CD4-positive, alpha-beta T cell (primary cell): ENCODE data around the gene TMEM87B. TPM values are rescaled to one million over a fixed set of nuclear protein-coding genes. Genes with fewer than 3 reads are reported as not detected.

Experiments used
- ATAC-seq: fragments of 200-7000 bp; cut with Tn5 transposase; one replicate; pipeline ENCODE4 v1.10.0; 2022; ENCODE audit warnings: mild to moderate bottlenecking; ENCODE audit not compliant: poor library complexity
- CTCF ChIA-PET: fragments of 350-600 bp; sonication (Branson Sonifier 250); formaldehyde crosslinking; loops from one replicate; lab custom pipeline; 2021; ENCODE audit warnings: antibody characterized with exemption, inconsistent platforms; lab: Charles Lee
- POLR2A ChIA-PET: fragments of 350-600 bp; sonication (Branson Sonifier 250); formaldehyde crosslinking; loops from one replicate; lab custom pipeline; 2021; ENCODE audit warnings: antibody characterized with exemption, inconsistent platforms; lab: Charles Lee
- DNase-seq, 14 experiments: peaks; one replicate each; pipeline ENCODE4 v3.0.0-alpha.2; 2013 to 2020; ENCODE audit warnings: mixed read lengths in 2 of 14
- H3K27ac ChIP-seq, 2 donors: one replicate each; pipeline versions ENCODE4 v1.5.1 to v1.7.0; 2013; ENCODE audit warnings: low read length in 2 of 2, low read depth in 1 of 2, mild to moderate bottlenecking in 1 of 2
- H3K27me3 ChIP-seq, 2 experiments: 1 replicate in 1 of 2; 2 replicates in 1 of 2; pipeline versions ENCODE4 v1.6.1 to v1.7.0; 2013; ENCODE audit warnings: low read length in 2 of 2, control low read depth in 1 of 2, mild to moderate bottlenecking in 1 of 2, moderate library complexity in 1 of 2; ENCODE audit not compliant: insufficient read depth in 2 of 2, control insufficient read depth in 1 of 2
- H3K36me3 ChIP-seq: one replicate; pipeline ENCODE4 v1.6.1; 2013; ENCODE audit warnings: low read length, control low read depth; ENCODE audit not compliant: insufficient read depth
- H3K4me1 ChIP-seq: one replicate; pipeline ENCODE4 v1.6.1; 2013; ENCODE audit warnings: low read length, control low read depth; ENCODE audit not compliant: insufficient read depth
- H3K4me3 ChIP-seq: one replicate; pipeline ENCODE4 v1.5.1; 2013; ENCODE audit warnings: mild to moderate bottlenecking, low read length, moderate library complexity
- H3K9me3 ChIP-seq, 2 experiments: 1 replicate in 1 of 2; 2 replicates in 1 of 2; pipeline versions ENCODE4 v1.6.1 to v1.7.0; 2013; ENCODE audit warnings: low read length in 2 of 2, mild to moderate bottlenecking in 2 of 2, control low read depth in 1 of 2, moderate library complexity in 1 of 2; ENCODE audit not compliant: control insufficient read depth in 1 of 2, insufficient read depth in 1 of 2
- H3K27ac Mint-ChIP-seq: one replicate; pipeline ENCODE4 v1.8.0; 2020; ENCODE audit warnings: mixed read lengths
- H3K27me3 Mint-ChIP-seq: one replicate; pipeline ENCODE4 v1.8.0; 2021; ENCODE audit warnings: mixed read lengths
- H3K36me3 Mint-ChIP-seq: one replicate; pipeline ENCODE4 v1.8.0; 2021; ENCODE audit warnings: low read depth, mixed read lengths
- H3K4me1 Mint-ChIP-seq: one replicate; pipeline ENCODE4 v1.8.0; 2021; ENCODE audit warnings: low read depth, mixed read lengths
- H3K4me3 Mint-ChIP-seq: one replicate; pipeline ENCODE4 v1.8.0; 2020; ENCODE audit warnings: mild to moderate bottlenecking, mixed read lengths
- H3K9me3 Mint-ChIP-seq: one replicate; pipeline ENCODE4 v1.8.0; 2020; ENCODE audit warnings: mixed read lengths
- intact Hi-C, 2 experiments: fragments of 100-400 bp; cut with DNase I in 1 of 2; cut with micrococcal nuclease in 1 of 2; formaldehyde crosslinking; loops; one replicate each; pipeline versions ENCODE4 v1.15.1 to v1.9.0; 2023 to 2025; cut with DNase I, micrococcal nuclease
- total RNA-seq, 174 experiments: library from RNA in 2 of 174; stranded (reverse) in 2 of 174; gene quantifications; one replicate each; pipeline ENCODE4 v1.2.3 and lab custom pipeline; 2021 to 2026
- TF ChIP-seq, protein P1 (sequence below): fragments of 200-600 bp; IDR thresholded peaks from one replicate; pipeline ENCODE4 v1.8.0; 2022; ENCODE audit warnings: antibody characterized with exemption, mild to moderate bottlenecking

Gene TMEM87B
- total RNA-seq, 2 experiments from 2014 or later: 8.9 to 12.1 TPM

DNA sequence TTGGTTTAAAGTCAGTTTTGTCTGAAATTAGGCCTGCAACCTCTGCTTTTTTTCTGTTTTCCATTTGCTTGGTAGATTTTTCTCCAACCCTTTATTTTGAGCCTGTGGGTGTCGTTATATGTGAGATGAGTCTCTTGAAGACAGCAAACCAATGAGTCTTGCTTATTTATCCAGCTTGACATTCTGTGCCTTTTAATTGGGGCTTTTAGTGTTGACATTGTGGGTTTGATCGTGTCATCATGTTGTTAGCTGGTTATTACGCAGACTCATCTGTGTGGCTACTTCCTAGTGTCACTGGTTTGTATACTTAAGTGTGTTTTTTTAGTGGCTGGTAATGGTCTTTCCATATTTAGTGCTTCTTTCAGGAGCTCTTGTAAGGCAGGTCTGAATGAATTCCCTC is 18.8 kb downstream of the TMEM87B start:
- intact Hi-C loops: no loop called here
- H3K36me3 Mint-ChIP-seq: peaks cover 84% of the 10 kb centered on the region

DNA sequence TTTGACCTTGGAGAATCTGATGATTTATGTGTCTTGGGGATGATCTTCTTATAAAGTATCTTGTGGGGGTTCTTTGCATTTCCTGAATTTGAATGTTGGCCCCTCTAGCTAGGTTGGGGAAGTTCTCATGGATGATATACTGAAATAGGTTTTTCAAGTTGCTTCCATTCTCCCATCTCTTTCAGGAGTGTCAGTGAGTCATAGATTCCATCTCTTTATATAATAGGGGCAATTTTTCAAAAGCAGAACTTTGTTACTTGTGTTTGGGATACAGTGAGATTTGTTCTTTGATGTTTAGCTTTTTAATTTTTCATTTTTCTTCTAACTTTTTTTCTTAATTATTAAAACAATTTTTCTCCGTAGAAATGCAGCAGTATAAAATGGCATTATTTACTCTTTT is 19.4 kb downstream of the TMEM87B start:
- intact Hi-C loops: no loop called here
- Mint-ChIP-seq H3K4me1 (peaks cover 53% of the 10 kb centered on the region), H3K27me3 (no peaks in the 10 kb centered on the region), H3K36me3 (peaks cover 84% of the 10 kb centered on the region), H3K27ac (no peak overlapping the region), H3K4me3 (no peak overlapping the region), H3K9me3 (no peaks in the 10 kb centered on the region)
- H3K27me3 ChIP-seq: no peaks in the 10 kb centered on the region
- H3K4me3 ChIP-seq: no peak overlapping the region
- no peak for ATAC-seq
- peaks cover 57% of the 10 kb centered on the region for H3K36me3 ChIP-seq
- H3K4me1 ChIP-seq: no peaks in the 10 kb centered on the region
- TF ChIP-seq, protein P1, sequence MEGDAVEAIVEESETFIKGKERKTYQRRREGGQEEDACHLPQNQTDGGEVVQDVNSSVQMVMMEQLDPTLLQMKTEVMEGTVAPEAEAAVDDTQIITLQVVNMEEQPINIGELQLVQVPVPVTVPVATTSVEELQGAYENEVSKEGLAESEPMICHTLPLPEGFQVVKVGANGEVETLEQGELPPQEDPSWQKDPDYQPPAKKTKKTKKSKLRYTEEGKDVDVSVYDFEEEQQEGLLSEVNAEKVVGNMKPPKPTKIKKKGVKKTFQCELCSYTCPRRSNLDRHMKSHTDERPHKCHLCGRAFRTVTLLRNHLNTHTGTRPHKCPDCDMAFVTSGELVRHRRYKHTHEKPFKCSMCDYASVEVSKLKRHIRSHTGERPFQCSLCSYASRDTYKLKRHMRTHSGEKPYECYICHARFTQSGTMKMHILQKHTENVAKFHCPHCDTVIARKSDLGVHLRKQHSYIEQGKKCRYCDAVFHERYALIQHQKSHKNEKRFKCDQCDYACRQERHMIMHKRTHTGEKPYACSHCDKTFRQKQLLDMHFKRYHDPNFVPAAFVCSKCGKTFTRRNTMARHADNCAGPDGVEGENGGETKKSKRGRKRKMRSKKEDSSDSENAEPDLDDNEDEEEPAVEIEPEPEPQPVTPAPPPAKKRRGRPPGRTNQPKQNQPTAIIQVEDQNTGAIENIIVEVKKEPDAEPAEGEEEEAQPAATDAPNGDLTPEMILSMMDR: no peak
- ChIA-PET CTCF (interaction anchor here (1.6 kb wide), 1 partner anchor 8 kb away, joined by 4 read pairs; no protein-coding TSS in a partner anchor), POLR2A (no interaction called here)
- DNase-seq: no peak
- H3K27ac ChIP-seq: no peak overlapping the region
- H3K9me3 ChIP-seq: no peaks in the 10 kb centered on the region

More for the DNA sequence above, 18.8 kb downstream of the TMEM87B start:
- no peak for ATAC-seq
- Mint-ChIP-seq H3K9me3 (no peaks in the 10 kb centered on the region), H3K4me3 (no peak overlapping the region), H3K4me1 (peaks cover 52% of the 10 kb centered on the region), H3K27ac (no peak overlapping the region), H3K27me3 (no peaks in the 10 kb centered on the region)
- H3K4me3 ChIP-seq: no peak overlapping the region
- CTCF ChIA-PET: interaction anchor here (1.6 kb wide), 1 partner anchor 9 kb away, joined by 4 read pairs; no protein-coding TSS in a partner anchor
- peaks cover 62% of the 10 kb centered on the region for H3K36me3 ChIP-seq
- H3K27ac ChIP-seq: no peak overlapping the region
- H3K9me3 ChIP-seq: no peaks in the 10 kb centered on the region
- H3K27me3 ChIP-seq: no peaks in the 10 kb centered on the region
- no peak for DNase-seq
- no peaks in the 10 kb centered on the region for H3K4me1 ChIP-seq
- TF ChIP-seq, protein P1: no peak
- POLR2A ChIA-PET: interaction anchor here (0.6 kb wide), 1 partner anchor 27 kb away, joined by 3 read pairs; no protein-coding TSS in a partner anchor

DNA sequence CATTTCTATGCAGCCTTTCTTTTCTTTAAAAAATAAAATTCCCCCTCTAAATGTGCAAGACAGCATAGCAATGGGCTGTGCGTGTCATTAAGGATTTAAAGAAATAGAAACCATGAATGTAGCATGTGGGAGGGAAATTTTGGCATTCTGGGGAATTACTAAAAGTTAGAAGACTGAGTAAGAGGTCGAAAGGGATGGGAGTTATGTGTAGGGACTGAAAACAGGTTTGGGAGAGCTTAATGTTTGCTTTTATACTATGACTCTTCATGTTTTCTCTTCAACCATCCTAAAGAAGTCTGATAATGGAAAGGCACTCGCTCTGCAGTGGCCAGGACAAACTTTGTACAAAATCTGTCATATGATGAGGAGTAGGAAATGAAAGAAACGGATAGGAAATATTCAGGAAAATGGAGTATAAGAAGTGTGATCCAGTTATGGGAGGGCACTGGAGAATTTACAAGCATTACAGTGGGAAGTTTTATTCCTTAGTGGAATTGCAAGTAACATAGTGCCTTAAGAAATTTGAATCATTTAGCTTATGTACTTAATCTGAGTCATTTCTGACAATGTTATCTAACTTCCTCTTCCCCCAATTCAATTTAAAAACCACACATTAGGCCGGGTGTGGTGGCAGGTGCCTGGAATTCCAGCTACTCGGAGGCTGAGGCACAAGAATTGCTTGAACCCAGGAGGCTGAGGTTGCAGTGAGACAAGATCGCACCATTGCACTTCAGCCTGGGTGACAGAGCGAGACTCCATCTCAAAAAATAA is 20.6 kb downstream of the TMEM87B start:
- intact Hi-C loops: no loop called here
- TF ChIP-seq, protein P1: no peak
- Mint-ChIP-seq H3K36me3 (peaks cover 79% of the 10 kb centered on the region), H3K27ac (no peak overlapping the region), H3K27me3 (no peaks in the 10 kb centered on the region), H3K9me3 (no peaks in the 10 kb centered on the region), H3K4me3 (no peak overlapping the region), H3K4me1 (peaks cover 45% of the 10 kb centered on the region)
- H3K9me3 ChIP-seq: no peaks in the 10 kb centered on the region
- ChIA-PET POLR2A (no interaction called here), CTCF (no interaction called here)
- H3K4me1 ChIP-seq: no peaks in the 10 kb centered on the region
- no peak for DNase-seq
- H3K36me3 ChIP-seq: peaks cover 51% of the 10 kb centered on the region
- H3K4me3 ChIP-seq: no peak overlapping the region
- H3K27ac ChIP-seq: no peak overlapping the region
- no peak for ATAC-seq
- H3K27me3 ChIP-seq: no peaks in the 10 kb centered on the region
